ENCODE results near the gene CUEDC1.

- TF ChIP-seq CTCF (IDR thresholded peaks at IDR 0.05) (no peak), POLR2A (IDR thresholded peaks at IDR 0.05) (no peak), POLR2AphosphoS5 (IDR thresholded peaks at IDR 0.05) (no peak)
These were observed 68.1 kb downstream of the CUEDC1 start for GRCh38 chr17:57887161-57887560.

Measured in transverse colon (tissue), 4 donors.